Stimulated activated CD8-positive, alpha-beta memory T cell treated with anti-CD3 and anti-CD28 coated beads, Interleukin-12 subunit alpha, Interleukin-12 subunit beta, amount 100 ng/mL, for 24 hours (primary cell): ENCODE data around the gene CNTN1.

Experiments used
- DNase-seq: peaks from one replicate; pipeline ENCODE4 v3.0.0-alpha.2; 2020; ENCODE audit errors: extremely low read depth

Gene CNTN1

DNA sequence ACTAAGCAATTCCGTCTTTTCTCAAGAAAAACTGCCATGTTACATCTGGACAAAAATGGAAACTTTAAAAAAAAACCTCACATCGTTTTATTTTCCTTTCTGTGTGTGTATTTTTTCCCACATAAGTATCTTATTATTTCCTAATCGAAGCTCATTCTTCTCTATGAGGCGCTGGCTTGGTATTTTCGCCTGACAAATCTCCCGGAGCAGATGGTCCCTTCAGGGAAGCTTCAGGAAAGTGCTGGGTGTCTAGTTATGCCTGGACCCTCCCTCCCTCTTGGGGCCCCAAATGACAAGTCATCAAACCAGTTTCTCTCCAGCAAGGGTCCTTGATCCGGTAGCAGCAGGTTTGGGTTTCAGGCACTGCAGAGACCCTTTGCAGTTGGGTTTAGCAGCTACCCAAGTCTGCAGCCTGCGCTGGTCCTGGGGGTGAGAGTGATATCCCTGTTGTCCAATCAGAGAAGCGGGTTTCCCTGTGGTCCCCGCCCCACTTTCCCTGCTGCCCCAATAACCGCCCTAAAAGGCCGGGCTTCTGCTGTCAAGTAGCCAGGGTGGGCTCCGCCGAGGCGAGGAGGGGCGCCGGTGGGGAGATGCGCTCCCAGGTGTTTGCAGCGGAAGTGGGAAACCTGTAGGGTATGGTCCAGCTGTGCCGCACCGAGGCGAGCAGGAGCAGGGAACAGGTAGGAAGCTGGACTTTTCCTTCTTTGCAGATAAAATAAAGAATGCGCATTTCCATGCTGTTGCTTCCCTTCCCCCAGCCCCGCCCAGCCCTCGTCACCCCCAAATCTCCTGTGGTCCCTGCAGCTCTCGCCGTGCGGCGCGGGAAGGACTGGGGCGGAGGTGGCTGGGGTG, at the start of gene CNTN1:
TSS of gene CNTN1 (plus strand) at position 527 of the 852 bp plus-strand sequence.
- no peak for DNase-seq

DNA sequence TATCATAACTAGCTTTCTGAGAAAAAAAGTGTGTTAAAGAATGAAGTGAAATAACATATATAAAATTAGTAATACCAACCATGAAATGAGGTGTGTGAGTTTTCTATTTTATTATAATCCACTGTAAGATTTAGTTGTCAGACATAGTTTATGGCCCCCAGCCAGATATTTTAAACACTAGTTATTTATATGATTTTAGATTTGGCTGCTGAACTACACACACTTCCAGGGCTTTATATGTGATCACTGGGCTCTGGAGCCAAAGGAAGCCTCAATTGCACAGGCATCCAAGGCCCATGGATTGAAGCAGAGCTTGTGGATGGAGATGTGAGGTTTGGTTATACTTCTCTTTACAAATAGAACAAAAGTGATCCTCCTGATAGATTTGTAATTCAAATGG, 48.7 kb upstream of the CNTN1 start:
- DNase-seq: no peak

- DNase-seq: no peak
These were observed 48.3 kb upstream of the CNTN1 start for GRCh38 chr12:40643976-40644375.

GRCh38 chr12:40644708-40645107, 47.5 kb upstream of the CNTN1 start:
- DNase-seq: no peak

GRCh38 chr12:40645361-40645760, 46.9 kb upstream of the CNTN1 start:
- no peak for DNase-seq

- no peak for DNase-seq
These were observed 45.8 kb upstream of the CNTN1 start for GRCh38 chr12:40646456-40646855.

GRCh38 chr12:40646911-40647310, 45.3 kb upstream of the CNTN1 start:
- DNase-seq: no peak

GRCh38 chr12:40647651-40648050, 44.6 kb upstream of the CNTN1 start:
- no peak for DNase-seq

DNA sequence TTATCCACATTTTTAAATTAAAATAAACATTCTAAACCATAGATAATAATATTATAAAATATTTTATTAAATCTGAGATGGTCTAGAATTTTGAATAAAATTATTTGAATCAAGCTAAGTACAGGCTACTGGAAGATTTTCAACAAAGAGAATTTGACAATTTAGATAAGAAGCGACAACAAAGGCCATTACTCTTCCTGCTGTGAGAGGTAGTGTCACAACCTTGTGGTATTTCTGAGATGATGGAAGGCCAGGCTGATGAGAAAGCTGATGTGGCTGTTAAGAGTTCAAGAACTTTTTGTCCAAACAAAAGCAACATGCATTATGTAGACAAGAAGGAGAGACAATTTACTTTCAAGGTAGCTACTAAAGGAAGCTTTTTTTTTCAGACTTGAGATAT, 43.7 kb upstream of the CNTN1 start:
- DNase-seq: no peak

- DNase-seq: no peak
These were observed 42.1 kb upstream of the CNTN1 start for GRCh38 chr12:40650038-40650704.

DNA sequence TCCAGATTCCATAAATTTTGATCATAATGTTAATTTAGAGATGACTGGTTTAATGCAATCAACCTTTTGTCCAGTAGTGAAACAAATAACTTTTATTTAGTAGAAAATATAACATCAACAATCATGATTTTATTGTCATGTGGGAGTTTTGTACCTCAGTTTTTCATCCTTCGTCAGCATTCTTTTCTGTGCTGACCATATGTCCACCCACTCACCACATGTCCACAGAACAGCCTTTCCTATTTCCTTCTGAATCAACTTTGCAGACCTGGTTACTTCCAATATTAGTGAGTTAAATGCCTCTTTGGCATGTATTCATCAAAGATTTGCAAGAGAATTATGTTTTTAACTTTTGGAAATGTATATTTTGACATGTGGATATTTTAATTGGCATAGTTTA, 36.8 kb upstream of the CNTN1 start:
- no peak for DNase-seq

DNA sequence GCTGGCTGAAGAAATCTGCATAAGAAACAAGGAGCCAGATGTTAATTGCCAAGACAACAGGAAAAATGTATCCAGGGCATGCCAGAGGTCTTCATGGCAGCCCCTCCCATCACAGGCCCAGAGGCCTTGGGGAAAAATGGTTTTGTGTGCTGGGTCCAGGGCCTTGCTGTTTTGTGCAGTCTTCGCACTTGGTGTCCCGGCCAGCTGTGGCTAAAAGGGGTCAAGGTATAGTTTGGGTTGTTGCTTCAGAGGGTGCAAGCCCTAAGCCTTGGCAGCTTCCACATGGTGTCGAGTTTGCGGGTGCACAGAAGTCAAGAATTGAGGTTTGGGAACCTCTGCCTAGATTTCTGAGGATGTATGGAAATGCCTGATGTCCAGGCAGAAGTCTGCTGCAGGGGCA, 29.9 kb upstream of the CNTN1 start:
- DNase-seq: no peak

- no peak for DNase-seq
These were observed 28.5 kb upstream of the CNTN1 start for GRCh38 chr12:40663781-40664180.

DNA sequence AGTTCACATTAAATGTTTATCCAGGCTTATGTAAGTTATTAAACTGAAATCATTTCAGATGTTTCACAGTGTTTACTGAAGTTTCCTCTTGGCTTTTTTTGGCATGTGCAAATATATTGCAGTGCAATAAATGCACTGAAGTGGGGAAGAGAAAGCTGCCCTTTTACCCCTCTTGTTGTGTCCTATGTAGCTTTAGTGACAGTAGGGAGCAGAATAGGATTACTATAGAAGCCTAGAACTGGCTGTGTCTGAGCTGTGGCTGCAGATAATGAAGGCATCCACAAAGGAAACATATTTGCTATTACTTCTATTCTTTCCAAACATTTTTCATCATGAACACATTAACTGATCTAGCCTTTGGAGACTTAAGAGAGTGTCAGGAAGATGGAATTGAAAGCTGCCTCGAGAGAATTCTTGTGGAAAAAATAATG, 24.1 kb upstream of the CNTN1 start:
- no peak for DNase-seq

GRCh38 chr12:40672741-40673271, 19.4 kb upstream of the CNTN1 start:
- no peak for DNase-seq

- DNase-seq: no peak
These were observed 11.1 kb upstream of the CNTN1 start for GRCh38 chr12:40681148-40681547.

GRCh38 chr12:40684986-40685385, 7.3 kb upstream of the CNTN1 start:
- no peak for DNase-seq

DNA sequence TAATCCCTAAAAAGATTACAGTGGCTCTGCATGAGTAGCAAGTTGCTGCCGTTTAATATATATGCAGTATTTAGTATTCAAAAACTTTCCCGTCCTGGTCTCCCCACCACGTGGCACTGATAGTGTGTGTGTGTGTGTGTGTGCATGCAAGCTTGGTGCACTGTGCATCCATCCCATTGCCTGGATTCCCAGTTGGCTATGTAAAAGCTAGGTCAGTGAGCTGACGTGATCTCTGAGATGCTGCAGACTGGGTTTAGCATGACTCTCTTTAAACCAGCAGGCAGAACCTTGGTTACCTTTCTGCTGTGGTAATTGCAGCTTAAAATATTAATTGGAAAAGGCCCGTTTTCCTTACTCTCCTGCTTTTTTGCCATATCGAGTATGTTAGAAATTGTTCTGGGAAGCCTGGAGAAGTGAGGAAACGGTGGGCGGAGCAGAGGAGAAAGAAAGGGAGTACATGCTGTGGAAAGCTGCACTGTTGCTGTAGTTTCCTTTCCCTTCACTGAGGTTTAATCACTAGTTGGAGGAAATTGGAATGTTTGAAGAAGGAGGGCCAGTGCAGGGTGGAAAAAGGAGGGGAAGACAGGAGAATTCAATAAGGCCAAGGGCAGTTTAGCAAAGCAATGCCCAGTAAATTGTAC, 4.0 kb upstream of the CNTN1 start:
- no peak for DNase-seq

DNA sequence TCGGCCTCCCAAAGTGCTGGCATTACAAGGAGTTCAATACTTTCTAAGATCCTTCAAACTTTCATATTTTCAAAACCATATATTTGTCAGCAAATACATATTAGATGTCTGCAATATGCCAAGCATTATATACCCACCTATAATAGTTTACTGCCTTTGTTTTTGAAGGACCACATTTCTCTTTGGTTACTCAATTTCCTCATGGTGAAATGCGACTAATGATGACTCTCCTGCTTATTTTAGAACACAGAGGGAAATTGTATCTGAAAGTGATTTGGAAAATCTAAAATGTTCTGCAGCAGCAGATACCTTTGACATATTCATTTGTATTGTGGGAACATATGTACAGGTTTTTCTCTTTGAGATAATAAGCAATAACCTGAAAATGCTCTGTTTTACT, 2.7 kb upstream of the CNTN1 start:
- no peak for DNase-seq

DNA sequence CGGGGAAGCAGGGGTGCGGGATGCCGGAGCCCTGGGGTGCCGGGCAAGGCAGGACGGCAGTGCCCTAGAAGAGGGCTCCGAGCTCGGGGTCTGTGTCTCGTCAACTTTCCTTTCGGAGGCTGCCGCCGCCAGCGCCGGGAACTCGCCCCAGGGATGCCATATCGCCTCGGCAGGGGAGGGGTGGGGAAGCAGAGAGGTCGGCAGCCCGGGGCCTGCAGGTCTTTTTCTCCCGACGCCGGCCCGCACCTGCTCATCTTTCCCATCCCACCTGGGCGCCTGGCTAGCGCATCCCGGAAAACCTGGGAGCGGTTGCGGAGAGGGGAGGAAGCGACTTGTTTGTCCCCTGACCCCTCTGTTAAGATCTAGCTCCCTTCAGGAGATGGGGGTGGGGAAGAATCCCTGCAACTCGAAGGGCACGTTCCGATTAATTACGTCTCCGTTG, 547 bp downstream of the CNTN1 start:
- DNase-seq: no peak

DNA sequence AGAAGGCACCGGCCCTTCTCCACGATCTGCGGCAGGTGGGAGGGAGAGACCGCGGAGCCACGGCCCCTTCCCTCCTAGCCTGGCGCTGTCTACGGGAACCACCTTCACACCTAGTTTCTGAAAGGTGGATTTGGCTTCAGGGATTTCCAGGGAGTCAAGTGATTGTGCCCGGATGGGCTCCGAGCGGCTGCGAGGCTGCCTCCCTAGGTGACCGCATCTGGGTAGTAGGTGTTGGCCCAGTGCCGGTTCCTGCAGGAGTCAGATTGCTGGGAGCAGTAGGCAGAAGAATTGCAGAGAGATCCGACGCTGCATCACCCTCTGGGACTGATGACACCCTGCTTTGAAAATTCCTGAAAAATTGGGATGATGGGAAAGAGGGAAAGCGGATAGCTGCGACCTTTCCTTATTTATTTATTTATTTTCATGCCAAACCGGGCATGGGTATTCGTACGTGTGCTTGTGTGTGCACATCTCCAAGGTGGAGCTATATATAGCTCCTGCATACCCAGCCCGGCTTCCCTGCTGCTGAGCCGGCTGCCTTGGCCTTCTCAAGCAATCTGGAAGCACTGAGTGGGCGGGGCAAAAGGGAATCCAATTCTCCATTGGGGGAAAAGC, 1.1 kb downstream of the CNTN1 start:
- no peak for DNase-seq
